Measurements from ENCODE around the gene RGR.
"Not testable (repeated sequence)": the region's sequence is repeated elsewhere in the genome, so short reads cannot be mapped to it uniquely, and the experiment has no call there.

The RGR gene

GRCh38 chr10:84261236-84261915 lies 16.5 kb downstream of the RGR start:
- DNase-seq: no peak

GRCh38 chr10:84262190-84262956 lies 17.5 kb downstream of the RGR start:
- DNase-seq: no peak

GRCh38 chr10:84263716-84264115 lies 18.9 kb downstream of the RGR start:
- no peak for DNase-seq

- peak; percentile 73 for DNase-seq
Observed at GRCh38 chr10:84264611-84265141, 19.8 kb downstream of the RGR start.

GRCh38 chr10:84265418-84265817 lies 20.6 kb downstream of the RGR start:
- no peak for DNase-seq

- peak; percentile 71 for DNase-seq
Observed at GRCh38 chr10:84267503-84268126, 22.8 kb downstream of the RGR start.

- DNase-seq: no peak
Observed at GRCh38 chr10:84269162-84269561, 24.3 kb downstream of the RGR start.

GRCh38 chr10:84269773-84270172 lies 24.9 kb downstream of the RGR start:
- no peak for DNase-seq

- no peak for DNase-seq
Observed at GRCh38 chr10:84270708-84271107, 25.9 kb downstream of the RGR start.

- DNase-seq: not testable (repeated sequence)
Observed at GRCh38 chr10:84279876-84280475, 35.1 kb downstream of the RGR start.

- no peak for DNase-seq
Observed at GRCh38 chr10:84286695-84287094, 41.8 kb downstream of the RGR start.

GRCh38 chr10:84288151-84288550 lies 43.3 kb downstream of the RGR start:
- DNase-seq: no peak

GRCh38 chr10:84289521-84290200 lies 44.8 kb downstream of the RGR start:
- no peak for DNase-seq

GRCh38 chr10:84290235-84290634 lies 45.4 kb downstream of the RGR start:
- DNase-seq: no peak

- DNase-seq: no peak
Observed at GRCh38 chr10:84291384-84291783, 46.5 kb downstream of the RGR start.

GRCh38 chr10:84292502-84292901 lies 47.6 kb downstream of the RGR start:
- DNase-seq: no peak

GRCh38 chr10:84293171-84293570 lies 48.3 kb downstream of the RGR start:
- no peak for DNase-seq

- no peak for DNase-seq
Observed at GRCh38 chr10:84293574-84294016, 48.7 kb downstream of the RGR start.

GRCh38 chr10:84294766-84295447 lies 50.1 kb downstream of the RGR start:
- DNase-seq: no peak

GRCh38 chr10:84296091-84296981 lies 51.5 kb downstream of the RGR start:
- DNase-seq: no peak

- DNase-seq: no peak
Observed at GRCh38 chr10:84298057-84298456, 53.2 kb downstream of the RGR start.

Data from activated CD4-positive, CD25-positive, alpha-beta regulatory T cell treated with anti-CD3 and anti-CD28 coated beads, Interleukin-2, amount 50 U/mL, for 72 hours (primary cell).